AML-193 (cell line): ENCODE results near the gene PHC2.

Experiments used
- DNase-seq, 2 experiments: peaks; one replicate each; lab custom pipeline; 2025; lab: John Stamatoyannopoulos, UW

The PHC2 gene

GRCh38 chr1:33420870-33421775, 9.8 kb downstream of the PHC2 start:
- DNase-seq, result peak; percentile 50 to 61

- no peak for DNase-seq
Measured at GRCh38 chr1:33418811-33419210, 12.1 kb downstream of the PHC2 start.

GRCh38 chr1:33414879-33415278, 16.0 kb downstream of the PHC2 start:
- DNase-seq, result no peak

GRCh38 chr1:33410091-33410701, 20.7 kb downstream of the PHC2 start:
- DNase-seq, result no peak

- no peak for DNase-seq
Measured at GRCh38 chr1:33408093-33408436, 22.8 kb downstream of the PHC2 start.

GRCh38 chr1:33407352-33408092, 23.4 kb downstream of the PHC2 start:
- DNase-seq, result no peak

GRCh38 chr1:33402206-33402605, 28.7 kb downstream of the PHC2 start:
- DNase-seq, result no peak

- DNase-seq, result no peak
Measured at GRCh38 chr1:33401471-33401870, 29.4 kb downstream of the PHC2 start.

GRCh38 chr1:33400153-33400911, 30.6 kb downstream of the PHC2 start:
- DNase-seq, result no peak

GRCh38 chr1:33399375-33399774, 31.5 kb downstream of the PHC2 start:
- DNase-seq, result no peak

- no peak for DNase-seq
Measured at GRCh38 chr1:33397994-33398393, 32.9 kb downstream of the PHC2 start.

GRCh38 chr1:33397125-33397506, 33.8 kb downstream of the PHC2 start:
- no peak for DNase-seq

- no peak for DNase-seq
Measured at GRCh38 chr1:33396188-33397124, 34.4 kb downstream of the PHC2 start.

GRCh38 chr1:33394770-33395169, 36.1 kb downstream of the PHC2 start:
- no peak for DNase-seq

GRCh38 chr1:33393991-33394390, 36.9 kb downstream of the PHC2 start:
- no peak for DNase-seq

- no peak for DNase-seq
Measured at GRCh38 chr1:33393524-33393923, 37.4 kb downstream of the PHC2 start.

GRCh38 chr1:33392639-33393038, 38.3 kb downstream of the PHC2 start:
- DNase-seq, result no peak

GRCh38 chr1:33392206-33392605, 38.7 kb downstream of the PHC2 start:
- DNase-seq, result no peak

- no peak for DNase-seq
Measured at GRCh38 chr1:33391343-33392078, 39.4 kb downstream of the PHC2 start.

GRCh38 chr1:33390542-33390941, 40.4 kb downstream of the PHC2 start:
- DNase-seq, result no peak
